Uterus (tissue), 2 donors: ENCODE measurements around the gene MFN1.

Source experiments
- POLR2A ChIP-seq, 2 donors: fragments of 450-650 bp; IDR thresholded peaks; one replicate each; pipeline ENCODE4 v1.6.1; 2016; ENCODE audit warnings: antibody characterized with exemption in 2 of 2, mild to moderate bottlenecking in 1 of 2, moderate library complexity in 1 of 2
- TF ChIP-seq, protein P1 (sequence below), 4 experiments: fragments of 200-600 bp in 2 of 4; fragments of 450-650 bp in 2 of 4; sonication (generic) in 2 of 4; IDR thresholded peaks; one replicate each; pipeline ENCODE4 v1.5.1; 2016 to 2019; ENCODE audit warnings: antibody characterized with exemption in 4 of 4, mild to moderate bottlenecking in 2 of 4, moderate library complexity in 1 of 4

DNA sequence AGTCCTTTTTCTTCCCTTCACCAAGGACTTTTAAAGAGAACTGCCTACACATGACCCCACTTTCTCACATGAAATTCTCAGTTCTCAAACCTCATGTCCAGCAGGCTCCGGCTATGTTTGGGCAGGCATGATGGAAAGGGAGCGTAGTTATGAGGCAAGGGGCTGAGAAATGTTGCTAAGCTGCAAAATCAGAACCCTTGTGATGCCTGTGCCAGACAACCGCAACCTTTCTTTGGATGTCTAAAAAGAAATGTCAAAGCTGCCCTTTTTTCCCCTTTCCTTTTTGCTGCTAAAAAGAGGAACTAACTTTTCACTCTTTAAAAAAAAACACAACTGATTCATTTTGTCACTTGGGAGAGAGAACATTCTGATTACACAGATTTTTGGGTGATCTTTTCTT, 84.5 kb downstream of the MFN1 start:
- TF ChIP-seq, protein P1, sequence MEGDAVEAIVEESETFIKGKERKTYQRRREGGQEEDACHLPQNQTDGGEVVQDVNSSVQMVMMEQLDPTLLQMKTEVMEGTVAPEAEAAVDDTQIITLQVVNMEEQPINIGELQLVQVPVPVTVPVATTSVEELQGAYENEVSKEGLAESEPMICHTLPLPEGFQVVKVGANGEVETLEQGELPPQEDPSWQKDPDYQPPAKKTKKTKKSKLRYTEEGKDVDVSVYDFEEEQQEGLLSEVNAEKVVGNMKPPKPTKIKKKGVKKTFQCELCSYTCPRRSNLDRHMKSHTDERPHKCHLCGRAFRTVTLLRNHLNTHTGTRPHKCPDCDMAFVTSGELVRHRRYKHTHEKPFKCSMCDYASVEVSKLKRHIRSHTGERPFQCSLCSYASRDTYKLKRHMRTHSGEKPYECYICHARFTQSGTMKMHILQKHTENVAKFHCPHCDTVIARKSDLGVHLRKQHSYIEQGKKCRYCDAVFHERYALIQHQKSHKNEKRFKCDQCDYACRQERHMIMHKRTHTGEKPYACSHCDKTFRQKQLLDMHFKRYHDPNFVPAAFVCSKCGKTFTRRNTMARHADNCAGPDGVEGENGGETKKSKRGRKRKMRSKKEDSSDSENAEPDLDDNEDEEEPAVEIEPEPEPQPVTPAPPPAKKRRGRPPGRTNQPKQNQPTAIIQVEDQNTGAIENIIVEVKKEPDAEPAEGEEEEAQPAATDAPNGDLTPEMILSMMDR (IDR thresholded peaks at IDR 0.05), result no peak
- TF ChIP-seq POLR2A (IDR thresholded peaks at IDR 0.05), result no peak
